G401.6 (cell line): ENCODE data around the gene DMD.

Source experiments
- FAIRE-seq: peaks from 2 replicates; lab custom pipeline; 2012; peaks lifted over from hg19 to GRCh38; lab: Jason Lieb, UNC

The DMD gene

DNA sequence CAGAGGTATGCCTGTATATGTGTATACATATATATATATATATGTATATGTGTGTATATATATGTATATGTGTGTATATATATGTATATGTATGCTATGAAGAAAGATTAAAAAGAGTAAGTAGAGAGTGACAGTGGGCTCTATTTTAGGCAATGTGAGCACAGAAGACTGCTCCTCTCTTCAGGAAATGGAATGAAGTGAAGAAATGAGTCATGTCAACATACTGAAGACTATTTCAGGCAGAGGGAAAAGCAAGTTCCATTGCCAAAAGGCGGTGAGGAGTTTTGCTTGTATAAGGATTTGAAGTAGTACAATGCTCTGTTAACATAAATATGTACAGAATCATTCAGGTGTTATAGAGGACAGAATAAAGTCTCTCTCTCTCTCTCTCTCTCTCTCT lies 1366.3 kb downstream of the DMD start:
- no peak for FAIRE-seq

DNA sequence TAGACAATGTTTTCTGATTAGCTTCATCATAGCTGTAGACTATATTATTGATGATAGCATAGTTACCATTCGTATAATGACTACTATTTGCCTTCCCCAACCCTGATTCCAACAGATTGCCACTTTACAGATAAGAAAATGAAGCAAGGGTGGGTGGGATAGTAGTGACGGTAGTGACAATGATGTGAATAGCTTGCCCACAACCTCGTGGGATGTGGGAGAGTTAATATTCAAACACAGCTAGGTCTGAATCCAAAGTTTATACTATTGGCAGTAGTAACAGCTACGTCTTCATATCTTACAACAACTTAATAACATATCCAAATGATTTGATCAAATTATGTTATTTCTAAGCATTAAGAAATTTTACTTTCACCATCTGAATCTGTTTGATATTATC lies 1372.7 kb downstream of the DMD start:
- no peak for FAIRE-seq

DNA sequence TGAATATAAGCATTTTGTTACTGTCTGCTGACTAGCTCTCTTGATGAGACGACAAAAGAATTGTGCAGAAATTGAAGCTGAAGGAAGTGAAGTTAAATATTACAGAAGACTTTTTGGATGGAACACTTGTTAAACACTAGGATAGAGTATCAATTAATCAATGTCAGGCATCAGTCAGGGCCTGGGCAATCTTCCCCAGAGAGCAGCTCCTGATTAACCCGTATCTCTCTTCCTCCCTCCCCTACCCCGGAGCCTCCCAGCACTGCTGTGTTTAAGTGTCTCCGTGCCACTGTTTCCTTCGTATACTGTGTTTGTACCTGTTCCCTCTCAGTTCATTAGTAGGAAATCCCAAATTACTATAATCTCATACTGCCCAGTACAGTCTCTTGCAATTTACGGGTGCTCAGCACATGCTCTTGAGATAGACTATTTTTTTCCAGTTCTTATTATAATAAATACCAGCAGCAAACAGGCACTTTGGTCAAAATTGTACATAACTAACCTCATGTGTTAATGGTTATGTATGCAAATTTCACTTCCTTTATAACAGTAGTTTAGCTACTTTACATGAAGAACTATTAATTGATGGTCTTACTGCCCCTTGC lies 1373.8 kb downstream of the DMD start:
- no peak for FAIRE-seq

DNA sequence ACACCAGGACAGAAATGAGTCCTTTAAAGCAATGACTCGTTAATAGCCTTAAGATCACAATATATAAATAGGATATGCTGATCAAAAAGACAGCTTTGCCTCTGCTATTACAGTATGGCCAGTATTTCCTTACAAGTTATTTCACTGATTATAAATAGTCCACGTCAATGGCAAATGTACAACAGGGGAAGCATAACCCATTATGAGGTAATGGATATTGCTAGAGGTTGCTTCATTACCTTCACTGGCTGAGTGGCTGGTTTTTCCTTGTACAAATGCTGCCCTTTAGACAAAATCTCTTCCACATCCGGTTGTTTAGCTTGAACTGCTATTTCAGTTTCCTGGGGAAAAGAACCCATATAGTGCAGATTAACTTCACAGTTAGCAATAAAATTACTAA lies 1374.9 kb downstream of the DMD start:
- no peak for FAIRE-seq

DNA sequence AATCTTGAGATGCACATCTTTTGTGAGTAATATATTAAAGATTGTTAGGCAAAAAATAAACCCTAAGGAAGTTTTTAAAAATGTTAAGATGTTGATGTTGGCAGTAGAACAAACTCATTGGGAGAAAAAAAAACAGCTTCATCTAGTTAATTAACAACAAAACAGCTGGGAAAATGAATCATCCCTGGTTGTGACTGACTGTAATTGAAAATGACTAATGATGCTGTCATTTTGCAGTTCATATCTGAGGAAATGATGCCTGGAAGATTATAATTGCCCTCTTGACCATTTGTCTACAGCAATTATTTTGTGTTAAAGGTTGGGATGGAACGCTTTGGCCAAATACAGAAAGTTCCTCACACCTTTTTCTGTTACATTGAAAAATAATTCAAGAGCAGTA lies 1379.1 kb downstream of the DMD start:
- FAIRE-seq = no peak

DNA sequence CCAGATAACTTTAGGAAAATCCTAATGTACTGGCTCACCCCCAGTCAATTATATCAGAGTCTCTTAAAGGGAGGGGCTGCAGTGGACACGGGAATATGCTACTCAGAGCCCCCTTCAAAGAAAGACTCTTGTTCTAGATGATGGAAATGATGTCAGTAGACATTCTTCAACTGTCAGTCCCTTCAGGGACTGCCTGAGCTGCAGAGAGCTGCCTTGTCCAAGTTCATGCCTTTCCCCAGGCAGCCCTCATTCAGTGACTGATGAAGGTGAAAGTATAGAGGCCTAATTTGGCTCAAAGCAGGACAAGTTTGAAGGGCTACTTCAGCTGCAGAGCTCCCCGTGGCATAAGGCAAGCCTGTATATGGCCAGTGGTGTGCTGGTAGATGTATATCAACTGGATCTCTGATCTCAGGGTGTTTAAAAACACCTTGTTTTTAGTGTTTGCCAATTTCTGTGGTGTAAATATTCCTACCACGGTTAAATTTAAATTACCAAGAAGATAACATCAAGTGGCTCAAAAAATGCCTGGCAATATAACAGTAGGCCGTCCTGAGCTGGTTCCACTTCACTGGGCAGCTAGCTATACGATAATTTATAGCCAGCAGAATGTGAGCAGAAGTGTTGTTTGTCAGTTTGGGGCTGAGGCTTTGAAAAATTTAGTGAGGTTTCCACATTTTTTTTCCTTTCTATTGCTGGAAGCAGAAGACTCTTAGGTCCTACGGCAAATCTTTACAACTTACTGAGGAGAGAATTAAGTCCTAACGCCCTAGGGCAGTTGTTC lies 1390.7 kb downstream of the DMD start:
- no peak for FAIRE-seq

DNA sequence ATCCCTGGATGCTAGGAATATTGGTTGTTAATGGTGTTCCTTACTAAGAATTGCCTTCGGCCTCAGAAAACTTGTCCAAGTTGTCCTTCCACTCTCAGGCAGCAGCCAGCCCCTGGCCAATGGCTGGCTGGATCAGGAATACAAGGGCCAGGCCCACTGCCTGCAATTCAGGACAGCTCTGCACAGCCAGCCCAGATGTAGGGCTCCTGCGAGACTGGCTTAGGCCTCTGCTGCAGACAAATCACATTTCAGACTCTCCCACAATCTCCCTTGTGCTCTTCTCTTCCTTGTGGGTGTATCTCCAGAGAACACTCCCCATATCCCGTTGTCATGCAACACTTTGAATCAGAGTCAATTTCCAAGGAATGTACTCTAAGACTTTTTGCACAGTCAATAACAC lies 1391.9 kb downstream of the DMD start:
- FAIRE-seq = no peak

DNA sequence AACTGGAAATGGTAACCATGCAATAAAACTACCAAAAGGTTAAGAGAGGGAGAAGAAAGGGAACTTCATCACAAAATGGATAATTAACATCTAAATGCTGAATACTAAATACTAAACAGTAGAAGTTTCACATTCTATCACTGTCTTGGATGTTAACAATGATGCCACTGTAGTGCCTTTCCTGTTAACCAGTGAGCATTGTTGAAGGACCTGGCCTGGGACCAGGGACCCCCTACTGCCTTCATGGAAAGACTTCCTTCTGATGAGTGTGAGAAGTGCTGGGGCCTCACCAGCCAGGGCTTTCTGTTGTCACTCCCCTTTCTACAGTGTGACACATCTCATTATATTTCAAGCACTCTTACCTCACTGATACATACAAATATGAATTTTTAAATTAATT lies 1400.2 kb downstream of the DMD start:
- FAIRE-seq = no peak

DNA sequence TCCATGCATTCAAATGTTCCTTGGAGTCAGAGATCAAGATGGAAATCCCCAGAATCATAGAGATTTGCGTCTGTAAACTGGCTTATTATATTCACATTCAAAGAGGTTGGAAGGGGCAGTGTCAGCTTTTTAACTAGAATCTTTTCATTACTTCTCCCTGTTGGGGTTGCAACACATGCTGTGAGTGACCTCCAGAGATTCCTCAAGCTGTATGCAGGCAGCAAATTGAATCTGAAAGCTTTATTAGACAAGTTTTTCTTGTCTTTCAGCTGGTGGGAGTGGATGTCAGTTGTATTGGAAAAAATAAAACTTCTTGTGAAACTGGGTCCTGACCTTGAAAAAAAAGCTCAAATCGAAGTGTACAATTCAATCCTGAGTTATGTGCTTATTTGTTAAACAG lies 1403.0 kb downstream of the DMD start:
- FAIRE-seq = no peak

DNA sequence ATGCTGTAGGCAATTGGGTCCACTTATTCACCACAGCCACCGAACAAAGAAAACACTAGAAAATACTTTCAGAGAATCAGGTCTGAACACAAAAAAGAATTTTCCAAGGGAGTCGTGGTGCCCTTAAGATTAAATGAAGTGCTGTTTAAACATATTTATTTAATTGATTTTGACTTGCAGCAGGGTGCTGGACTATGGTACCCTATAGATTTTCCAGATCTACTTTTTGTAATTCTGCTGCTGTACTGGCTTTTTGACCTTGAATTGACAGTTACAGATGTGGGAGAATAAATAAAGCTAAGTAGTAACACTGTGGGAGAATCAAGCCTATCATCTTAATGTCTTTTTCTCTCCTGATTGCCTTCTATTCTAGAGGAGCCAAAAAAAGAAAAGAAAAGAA lies 1404.2 kb downstream of the DMD start:
- FAIRE-seq = no peak

DNA sequence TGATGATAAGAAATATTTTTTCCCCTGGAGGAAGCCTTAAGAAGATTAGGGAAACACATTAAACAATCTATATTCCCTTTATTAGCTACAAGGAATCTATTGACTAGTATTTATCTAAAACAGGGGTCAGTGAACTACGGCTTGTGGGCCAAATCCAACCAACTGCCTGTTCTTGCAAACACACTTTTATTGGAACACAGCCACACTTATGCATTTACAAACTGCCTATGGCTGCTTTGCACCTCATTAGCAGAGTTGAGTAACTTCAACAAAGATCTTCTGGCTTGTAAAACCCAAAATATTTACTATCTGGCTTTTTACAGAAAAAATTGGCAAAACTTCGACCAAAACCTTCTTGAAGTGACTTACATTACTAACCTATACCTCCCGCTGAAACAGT lies 1405.6 kb downstream of the DMD start:
- FAIRE-seq = no peak

DNA sequence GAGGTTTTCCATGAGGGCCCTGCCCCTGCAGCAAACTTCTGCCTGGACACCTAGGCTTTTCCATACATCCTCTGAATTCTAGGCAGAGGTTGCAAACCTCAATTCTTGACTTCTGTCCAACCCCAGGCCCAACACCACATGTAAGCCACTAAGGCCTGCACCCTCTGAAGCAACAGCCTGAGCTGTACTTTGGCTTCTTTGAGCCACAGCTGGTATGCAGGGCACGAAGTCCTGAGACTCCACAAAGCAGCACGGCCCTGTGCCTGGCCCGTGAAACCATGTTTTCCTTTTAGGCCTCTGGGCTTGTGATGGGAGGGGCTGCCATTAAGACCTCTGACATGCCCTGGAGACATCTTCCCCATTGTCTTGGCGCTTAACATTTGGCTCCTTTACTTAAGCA lies 1411.1 kb downstream of the DMD start:
- FAIRE-seq = no peak

DNA sequence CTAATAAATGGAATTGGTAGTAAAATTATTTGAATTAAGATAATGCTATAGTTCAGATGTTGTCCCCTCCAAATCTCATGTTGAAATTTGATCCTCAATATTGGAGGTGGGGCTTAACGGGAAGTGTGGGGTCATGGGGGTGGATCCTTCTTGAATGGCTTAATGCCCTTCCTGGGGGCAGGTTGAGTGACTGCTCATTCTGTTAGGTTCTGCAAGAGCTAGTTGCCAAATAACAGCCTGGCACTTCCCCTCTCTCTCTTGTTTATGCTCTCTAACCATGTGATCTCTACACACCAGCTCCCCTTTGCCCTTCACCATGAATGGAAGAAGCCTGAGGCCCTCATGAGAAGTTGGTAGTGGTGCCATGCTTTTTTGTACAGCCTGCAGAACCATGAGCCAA lies 1414.7 kb downstream of the DMD start:
- no peak for FAIRE-seq

DNA sequence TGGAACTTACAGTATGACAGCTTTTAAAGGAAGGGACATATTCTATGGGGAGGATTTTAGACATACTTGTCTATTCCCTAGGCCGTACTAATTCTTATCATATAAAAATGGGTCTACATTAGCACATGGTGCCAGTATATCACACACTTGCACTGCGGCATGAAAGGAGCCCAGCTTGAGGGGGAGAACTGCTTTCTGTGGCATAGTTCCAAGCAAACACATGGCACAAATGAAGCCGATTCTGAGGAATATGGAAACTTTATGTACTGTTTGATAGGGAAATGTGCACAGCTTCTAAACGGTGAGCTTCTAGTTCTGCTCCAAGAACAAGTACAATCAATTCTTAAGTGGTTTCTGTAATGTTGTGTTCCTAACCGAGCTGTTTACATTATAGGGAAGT lies 1463.9 kb downstream of the DMD start:
- FAIRE-seq = no peak

DNA sequence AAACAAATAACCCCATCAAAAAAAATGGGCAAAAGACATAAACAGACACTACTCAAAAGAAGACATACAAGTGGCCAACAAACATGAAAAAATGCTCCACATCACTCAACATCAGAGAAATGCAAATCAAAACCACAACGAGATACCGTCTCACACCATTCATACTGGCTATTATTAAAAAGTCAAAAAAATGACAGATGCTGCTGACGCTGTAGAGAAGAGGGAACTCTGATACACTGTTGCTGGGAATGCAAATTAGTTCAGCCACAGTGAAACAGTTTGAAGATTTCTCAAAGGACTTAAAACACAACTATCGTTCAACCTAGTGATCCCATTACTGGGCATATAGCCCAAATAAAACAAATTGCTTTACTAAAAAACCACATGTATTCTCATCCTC lies 1468.3 kb downstream of the DMD start:
- no peak for FAIRE-seq

DNA sequence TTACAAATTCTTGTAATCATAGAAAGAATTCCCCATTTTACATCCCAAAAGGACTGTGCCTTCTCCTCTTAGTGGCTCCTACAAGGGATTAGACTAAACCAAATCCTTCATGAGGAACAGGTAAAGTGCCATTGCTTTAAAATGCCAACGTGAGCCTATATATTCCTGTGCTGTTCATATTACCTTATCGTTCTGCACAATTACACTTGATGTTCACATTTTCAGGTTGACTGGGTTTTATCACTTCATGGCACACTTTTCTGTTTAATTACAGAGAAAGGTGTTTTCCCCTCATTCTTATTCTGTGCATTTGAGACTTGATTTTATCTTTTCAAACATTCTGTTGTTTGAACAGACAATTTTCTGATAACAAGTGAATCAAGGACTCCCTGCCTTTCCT lies 1493.9 kb downstream of the DMD start:
- FAIRE-seq = no peak

DNA sequence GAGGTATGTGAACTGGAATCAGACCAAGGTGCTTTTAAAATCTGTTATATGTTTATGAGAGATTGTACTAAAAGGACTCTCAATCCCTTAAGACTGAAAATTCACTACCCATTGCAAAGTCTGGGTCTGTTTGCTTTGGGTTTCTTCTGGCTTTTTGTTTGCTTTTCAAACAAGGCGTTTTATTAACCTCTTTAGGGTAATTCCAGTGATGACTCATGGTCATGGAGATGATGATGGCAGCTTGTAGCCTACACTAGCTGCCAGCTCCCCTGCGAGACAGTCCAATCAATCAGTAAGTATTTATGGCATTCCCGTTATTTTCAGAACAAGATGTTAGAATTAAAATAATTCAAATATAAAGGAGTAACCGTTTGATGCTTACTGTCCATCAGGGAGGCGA lies 1495.7 kb downstream of the DMD start:
- FAIRE-seq = no peak

DNA sequence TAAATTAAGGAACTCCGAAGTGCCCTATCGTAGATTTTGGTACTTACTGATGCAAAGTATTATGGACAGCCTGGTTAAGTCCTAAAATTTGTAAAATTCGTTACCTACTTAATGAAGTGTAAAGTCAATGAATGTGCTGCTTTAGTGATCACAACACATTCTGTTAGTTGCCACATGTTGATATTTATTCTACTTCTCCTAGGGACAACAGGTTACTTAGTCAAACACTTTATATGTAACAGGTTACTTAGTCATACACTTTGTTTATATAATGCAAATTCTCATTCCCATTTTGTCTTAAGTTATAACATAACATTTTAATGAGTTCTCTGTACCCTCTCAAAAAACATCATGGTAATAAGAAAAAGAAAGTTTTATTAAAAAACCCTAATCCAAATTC lies 1496.6 kb downstream of the DMD start:
- FAIRE-seq = peak; percentile 27

DNA sequence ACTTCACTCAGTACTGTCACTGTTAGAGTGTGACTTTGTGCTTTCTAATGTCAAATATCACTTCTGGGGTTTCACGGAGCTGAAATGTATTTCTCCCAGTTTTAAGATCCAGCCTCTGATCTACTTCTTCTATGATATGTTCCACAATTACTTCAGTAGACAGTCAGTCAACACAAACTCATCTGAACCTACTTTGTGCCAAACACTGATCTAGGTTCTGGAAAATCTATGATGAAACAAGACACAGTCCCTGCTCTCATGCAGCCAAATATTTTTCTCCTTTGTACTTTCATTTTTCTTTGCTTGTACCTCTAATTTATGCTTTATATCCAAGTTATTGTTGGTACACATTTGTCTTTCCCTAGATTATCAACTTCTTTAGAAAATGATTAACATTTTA lies 1498.2 kb downstream of the DMD start:
- no peak for FAIRE-seq

DNA sequence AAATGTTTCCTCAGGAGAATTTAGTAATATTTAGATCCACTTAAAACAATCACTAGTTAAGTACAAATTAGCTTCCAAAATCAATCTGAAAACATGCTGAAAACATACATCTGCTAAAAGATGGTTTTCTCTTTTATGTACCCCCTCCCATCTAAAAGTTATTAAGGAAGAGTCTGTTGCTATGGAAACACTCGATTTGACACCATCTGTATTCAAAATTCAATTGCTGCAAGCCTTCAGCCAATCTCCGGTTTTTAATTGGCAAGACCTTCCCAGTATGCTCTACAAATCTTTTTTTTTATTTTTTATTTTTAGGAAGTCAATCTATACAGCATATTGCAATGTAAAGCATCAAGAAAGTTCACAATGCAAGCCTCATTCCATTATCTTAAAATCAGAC lies 1500.2 kb downstream of the DMD start:
- FAIRE-seq = no peak

DNA sequence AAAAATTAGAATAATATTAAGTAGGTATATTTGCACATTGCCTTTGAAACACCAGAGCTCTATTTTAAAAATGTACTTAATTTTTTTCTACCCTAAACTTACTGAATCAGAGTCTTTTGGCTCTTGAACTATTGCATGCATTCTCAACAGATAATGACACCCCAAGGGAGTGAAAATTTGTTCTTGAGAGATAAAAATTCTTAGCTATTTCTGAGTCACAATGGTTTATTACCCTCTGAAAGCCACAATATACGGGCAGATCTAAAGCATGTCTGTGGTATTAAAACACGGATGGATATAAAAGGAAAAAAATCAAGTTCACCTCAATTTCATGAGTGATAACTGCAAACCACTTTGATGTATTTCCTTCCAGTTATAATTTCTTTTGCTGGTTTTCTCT lies 1503.2 kb downstream of the DMD start:
- no peak for FAIRE-seq

DNA sequence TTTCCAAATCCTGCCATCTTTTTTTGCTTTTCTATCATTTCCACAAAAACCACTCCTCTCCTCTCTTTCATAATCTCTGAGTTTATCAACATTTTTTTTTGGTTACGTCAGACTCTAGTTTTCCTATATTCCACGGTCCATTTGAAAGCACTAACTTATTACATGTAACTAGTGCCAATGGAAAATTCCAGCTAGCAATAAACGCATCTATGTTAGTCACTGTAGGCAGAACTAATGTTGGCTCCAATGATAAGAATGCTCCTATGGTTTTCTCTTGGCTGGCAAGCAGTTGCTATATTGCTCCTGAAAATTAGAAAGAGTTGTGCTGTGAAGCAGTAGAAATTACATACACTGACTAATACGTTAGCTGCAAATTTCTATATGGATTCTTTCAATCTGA lies 1504.9 kb downstream of the DMD start:
- no peak for FAIRE-seq

DNA sequence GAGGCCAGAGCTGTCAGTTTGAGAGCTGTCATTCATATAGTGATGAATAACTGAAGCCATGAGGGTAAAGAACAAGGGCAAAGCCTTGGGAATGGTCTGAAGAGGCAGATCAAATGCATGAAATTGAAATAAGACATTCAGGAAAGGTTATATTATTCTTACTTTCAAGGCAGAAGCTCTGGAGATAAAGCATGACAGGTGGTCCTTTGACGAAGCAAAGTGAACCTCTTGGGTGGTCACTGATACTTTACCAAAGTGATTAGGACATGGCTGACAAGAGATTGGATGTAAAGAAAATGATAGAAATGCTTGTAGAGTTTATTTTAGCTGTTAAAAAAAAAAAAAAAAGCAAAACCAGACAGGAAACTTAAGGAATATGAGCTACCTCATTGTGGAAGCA lies 1505.5 kb downstream of the DMD start:
- no peak for FAIRE-seq

DNA sequence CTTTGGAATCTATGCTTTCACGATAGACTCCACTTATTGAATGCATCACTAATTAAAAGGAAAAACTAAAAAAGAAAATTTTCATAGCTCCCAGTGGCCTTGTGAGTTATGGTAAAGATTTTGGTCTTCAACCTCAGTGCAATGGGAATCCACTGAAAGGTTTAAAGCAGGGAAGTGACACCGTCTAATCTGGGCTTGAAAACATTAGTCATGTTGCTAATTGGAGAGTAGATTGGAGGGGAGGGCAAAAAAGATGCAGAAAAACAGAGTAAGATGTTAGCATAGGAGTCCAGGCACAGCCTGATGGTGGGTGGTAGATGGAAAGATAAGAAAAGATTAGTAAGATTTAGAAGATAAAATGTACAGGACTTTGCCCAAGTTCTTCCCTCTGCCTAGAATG lies 1506.4 kb downstream of the DMD start:
- no peak for FAIRE-seq

DNA sequence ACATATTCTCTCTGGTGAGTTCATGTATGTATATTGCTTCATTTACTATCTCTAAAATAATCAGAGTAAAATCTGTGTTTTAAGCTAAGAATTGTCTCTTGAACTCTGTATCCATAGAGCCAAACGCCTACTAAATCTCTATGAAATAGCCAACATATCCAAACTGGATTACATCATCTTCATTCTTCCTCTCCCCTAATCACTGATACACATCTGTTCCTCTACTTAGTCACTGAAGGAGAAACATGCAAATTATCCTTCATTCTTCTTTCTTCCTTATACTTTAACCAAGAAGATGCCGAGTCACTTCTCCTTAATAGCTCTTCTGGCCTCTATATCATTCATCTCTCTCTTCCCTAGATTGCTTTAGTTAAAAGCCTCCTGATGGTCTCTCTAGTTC lies 1509.1 kb downstream of the DMD start:
- no peak for FAIRE-seq
